ENCODE data around the gene HS3ST4.

- no peak for TF ChIP-seq POLR2A (IDR thresholded peaks at IDR 0.05)
- no peak for TF ChIP-seq CTCF (IDR thresholded peaks at IDR 0.05)
Measured at GRCh38 chr16:26128296-26128695, 436.5 kb downstream of the HS3ST4 start.
